AG04449 (cell line): ENCODE measurements around the gene CABLES2.

Source experiments
- CTCF ChIA-PET: fragments of 350-600 bp; formaldehyde crosslinking; extraction: SDS; loops from one replicate; lab custom pipeline; 2021; ENCODE audit warnings: antibody characterized with exemption; lab: Yijun Ruan, JAX
- POLR2A ChIA-PET: fragments of 400-600, 350-600 bp; formaldehyde crosslinking; extraction: SDS; loops from one replicate; lab custom pipeline; 2020; ENCODE audit warnings: antibody characterized with exemption, inconsistent platforms; lab: Yijun Ruan, JAX
- DNase-seq: peaks from one replicate; pipeline ENCODE4 v3.0.0-alpha.2; 2010; ENCODE audit warnings: low read depth, low spot score
- H3K4me3 ChIP-seq: 2 replicates; pipeline ENCODE4 v1.5.1; 2011; ENCODE audit warnings: low read depth, mild to moderate bottlenecking, control low read depth, low read length
- CTCF ChIP-seq: IDR thresholded peaks from one replicate; pipeline ENCODE4 v1.5.1; 2011; ENCODE audit warnings: mild to moderate bottlenecking, moderate library complexity, low read length, control low read depth, inconsistent platforms; ENCODE audit not compliant: insufficient read depth; ENCODE audit errors: missing control alignments

CABLES2 gene

GRCh38 chr20:62392077-62392418 lies 15.0 kb downstream of the CABLES2 start:
- CTCF ChIA-PET, result interaction anchor here (1.5 kb wide), 1 partner anchor 10 kb away, joined by 3 read pairs; no protein-coding TSS in a partner anchor
- POLR2A ChIA-PET, result interaction anchor here (1.4 to 1.5 kb wide), 2 partner anchors 8 to 10 kb away, joined by 4 to 6 read pairs; no protein-coding TSS in a partner anchor
- H3K4me3 ChIP-seq, result no peak overlapping the region
- no peak for TF ChIP-seq CTCF
- DNase-seq, result no peak

GRCh38 chr20:62391165-62392076 lies 15.7 kb downstream of the CABLES2 start:
- ChIA-PET CTCF (interaction anchor here (1.5 kb wide), 1 partner anchor 9 kb away, joined by 3 read pairs; no protein-coding TSS in a partner anchor), POLR2A (interaction anchor here (1.4 to 1.5 kb wide), 2 partner anchors 9 to 10 kb away, joined by 4 to 6 read pairs; no protein-coding TSS in a partner anchor)
- DNase-seq, result no peak
- TF ChIP-seq CTCF, result no peak
- no peak overlapping the region for H3K4me3 ChIP-seq

- ChIA-PET POLR2A (interaction anchor here (1.4 kb wide), 1 partner anchor 11 kb away, joined by 4 read pairs; no protein-coding TSS in a partner anchor), CTCF (no interaction called here)
- no peak for TF ChIP-seq CTCF
- H3K4me3 ChIP-seq, result no peak overlapping the region
- no peak for DNase-seq
These were observed 16.5 kb downstream of the CABLES2 start for GRCh38 chr20:62390317-62391164.

DNA sequence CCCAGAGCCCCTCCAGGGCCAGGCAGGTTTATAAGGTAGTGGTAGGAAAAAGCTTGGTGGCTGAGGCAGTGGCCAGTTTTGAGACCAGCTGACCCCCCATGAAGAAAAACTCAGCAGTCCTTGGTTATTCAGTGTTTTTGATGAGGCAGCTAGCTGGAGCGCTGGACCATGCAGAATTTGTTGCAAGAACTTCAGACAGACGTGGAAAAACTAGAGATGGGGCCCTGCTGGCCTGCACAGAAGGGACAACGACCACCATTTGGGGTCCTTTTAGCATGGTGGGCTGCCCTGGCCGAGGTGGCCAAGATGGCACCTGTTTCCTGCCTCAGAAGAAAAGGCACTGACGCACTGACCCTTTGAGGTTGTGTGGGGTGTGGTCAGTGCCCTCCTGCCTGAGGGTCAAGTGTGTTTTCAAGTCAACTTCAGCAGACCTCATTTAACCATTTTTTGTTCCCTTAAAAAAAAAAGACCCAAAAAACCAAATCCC lies 17.4 kb downstream of the CABLES2 start:
- TF ChIP-seq CTCF, result no peak
- CTCF ChIA-PET, result no interaction called here
- DNase-seq, result no peak
- H3K4me3 ChIP-seq, result no peak overlapping the region
- POLR2A ChIA-PET, result no interaction called here

DNA sequence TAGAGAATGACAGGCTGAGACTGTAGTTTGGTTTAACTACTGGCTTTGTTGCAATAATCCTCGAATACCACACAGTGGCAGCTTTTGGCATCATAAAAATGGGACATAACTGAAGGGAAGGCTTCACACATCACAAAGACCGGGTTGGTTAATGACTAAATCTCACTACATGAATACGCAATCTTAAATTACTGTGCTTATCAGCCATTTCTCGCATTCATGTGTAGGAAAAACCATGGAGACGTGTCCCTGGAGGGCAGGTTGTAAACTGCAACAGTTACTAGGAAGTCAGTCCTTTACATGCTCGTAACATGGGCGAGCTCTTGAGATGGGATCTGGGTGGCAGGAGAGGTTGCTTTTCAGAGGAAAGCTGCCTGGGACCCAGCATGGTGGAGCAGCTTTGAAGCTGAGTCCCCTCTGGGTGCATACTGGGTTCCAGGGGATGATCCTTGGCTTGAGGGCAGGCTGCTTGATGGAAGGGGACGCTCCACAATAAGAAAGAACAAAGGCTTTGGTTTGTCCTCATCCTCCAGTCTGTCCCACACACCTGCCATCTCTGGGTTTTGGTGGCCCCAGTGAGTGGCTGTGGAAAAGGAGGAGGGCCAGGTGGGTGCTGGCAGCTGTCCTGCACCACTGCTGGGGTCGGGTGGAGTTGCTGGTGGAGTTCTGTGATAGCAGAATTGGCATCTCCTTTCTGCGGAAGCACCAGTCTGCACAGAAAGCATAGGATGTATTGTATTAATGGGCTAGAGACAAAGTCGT lies 18.1 kb downstream of the CABLES2 start:
- ChIA-PET CTCF (no interaction called here), POLR2A (no interaction called here)
- DNase-seq, result no peak
- no peak for TF ChIP-seq CTCF
- no peak overlapping the region for H3K4me3 ChIP-seq
